Measurements from ENCODE around the gene CFAP46.
"Not testable (repeated sequence)": the region's sequence is repeated elsewhere in the genome, so short reads cannot be mapped to it uniquely, and the experiment has no call there.

Gene CFAP46

GRCh38 chr10:132979491-132980425, 37.4 kb upstream of the CFAP46 start:
- no peak for DNase-seq

DNA sequence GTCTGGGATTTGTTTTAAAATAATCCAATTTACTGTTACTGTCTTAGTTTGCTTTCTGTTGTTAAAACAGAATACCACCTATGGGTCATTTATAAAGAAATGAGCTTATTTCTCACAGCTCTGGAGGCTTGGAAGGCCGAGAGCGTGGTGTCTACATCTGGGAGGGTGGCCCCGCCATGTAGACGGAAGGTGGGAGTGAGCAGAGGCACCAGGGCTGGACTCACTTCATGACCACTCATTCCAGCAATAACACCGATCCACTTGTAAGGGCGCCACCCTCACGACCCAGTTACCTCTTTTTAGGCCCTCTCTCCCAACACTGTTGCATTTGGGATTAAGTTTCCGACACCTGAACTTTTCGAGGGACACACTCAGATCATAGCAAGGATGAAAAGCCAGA, 36.2 kb upstream of the CFAP46 start:
- DNase-seq: no peak

GRCh38 chr10:132977807-132978206, 35.4 kb upstream of the CFAP46 start:
- no peak for DNase-seq

DNA sequence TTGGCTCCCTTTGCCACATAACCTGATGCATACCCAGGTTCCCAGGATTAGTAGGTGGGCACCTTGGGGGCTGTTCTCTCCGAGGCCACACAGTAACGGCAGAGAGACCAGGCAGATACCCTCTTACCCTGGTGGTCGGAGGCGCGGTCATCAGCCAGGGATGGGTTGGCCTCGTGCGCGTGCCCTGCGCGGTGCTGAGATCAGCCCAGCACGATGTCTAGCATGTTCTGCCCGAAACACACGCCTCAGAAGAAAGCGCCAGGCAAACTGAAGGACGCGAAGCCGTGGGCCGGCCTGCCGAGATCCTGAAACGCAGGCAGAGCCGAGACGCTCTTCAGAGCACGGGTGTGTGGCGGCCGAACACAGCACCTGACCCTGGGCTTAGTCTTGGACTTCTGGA, 34.7 kb upstream of the CFAP46 start:
- DNase-seq: no peak

GRCh38 chr10:132975831-132976682, 33.7 kb upstream of the CFAP46 start:
- no peak for DNase-seq

DNA sequence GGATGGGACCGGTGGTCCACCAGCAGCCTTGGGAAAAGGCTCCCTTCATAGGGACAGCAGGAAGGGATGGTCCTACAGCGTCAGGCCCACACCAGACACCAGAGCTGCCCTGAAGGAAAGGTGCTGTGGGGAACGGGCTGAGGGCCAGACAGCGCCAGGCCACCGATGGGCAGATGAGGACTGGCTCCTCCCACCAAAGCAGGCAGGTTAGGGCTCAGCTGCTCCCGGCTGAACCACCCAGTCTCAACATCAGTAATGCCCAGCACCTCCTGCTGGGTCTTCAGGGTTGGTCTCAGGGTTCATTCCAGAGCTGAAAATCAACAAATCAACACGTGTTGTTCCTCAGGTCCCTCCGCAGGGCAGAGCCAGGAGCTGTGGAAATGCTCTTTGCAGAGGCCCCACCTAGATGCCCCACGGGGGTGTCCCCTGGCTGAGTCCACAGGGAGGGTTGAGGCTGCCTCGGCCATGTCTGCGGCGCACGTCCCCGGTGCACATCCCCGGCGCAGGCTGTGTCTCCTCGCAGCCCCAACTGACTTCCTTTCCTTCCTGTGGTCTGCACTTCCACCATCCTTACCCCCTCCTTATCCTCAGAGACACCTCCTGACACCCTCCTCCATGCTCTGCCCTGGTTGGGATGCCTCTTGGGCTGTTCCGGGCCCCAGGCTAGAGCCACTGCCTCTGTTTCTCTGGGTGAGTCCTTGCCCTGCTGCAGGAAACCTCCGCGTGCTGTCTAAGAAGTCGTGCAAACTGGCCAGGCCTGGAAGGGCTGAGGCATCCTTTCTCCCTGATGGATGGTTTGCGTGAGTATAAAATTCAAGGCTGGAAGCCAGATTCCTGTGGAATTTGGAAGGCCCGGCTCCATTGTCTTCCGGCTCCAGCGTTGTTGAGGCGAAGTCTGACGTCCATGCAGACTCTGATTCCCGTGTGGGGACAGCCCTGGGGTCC, 32.8 kb upstream of the CFAP46 start:
- no peak for DNase-seq

GRCh38 chr10:132974249-132974796, 32.0 kb upstream of the CFAP46 start:
- no peak for DNase-seq

- DNase-seq: no peak
Measured at GRCh38 chr10:132973903-132974241, 31.5 kb upstream of the CFAP46 start.

DNA sequence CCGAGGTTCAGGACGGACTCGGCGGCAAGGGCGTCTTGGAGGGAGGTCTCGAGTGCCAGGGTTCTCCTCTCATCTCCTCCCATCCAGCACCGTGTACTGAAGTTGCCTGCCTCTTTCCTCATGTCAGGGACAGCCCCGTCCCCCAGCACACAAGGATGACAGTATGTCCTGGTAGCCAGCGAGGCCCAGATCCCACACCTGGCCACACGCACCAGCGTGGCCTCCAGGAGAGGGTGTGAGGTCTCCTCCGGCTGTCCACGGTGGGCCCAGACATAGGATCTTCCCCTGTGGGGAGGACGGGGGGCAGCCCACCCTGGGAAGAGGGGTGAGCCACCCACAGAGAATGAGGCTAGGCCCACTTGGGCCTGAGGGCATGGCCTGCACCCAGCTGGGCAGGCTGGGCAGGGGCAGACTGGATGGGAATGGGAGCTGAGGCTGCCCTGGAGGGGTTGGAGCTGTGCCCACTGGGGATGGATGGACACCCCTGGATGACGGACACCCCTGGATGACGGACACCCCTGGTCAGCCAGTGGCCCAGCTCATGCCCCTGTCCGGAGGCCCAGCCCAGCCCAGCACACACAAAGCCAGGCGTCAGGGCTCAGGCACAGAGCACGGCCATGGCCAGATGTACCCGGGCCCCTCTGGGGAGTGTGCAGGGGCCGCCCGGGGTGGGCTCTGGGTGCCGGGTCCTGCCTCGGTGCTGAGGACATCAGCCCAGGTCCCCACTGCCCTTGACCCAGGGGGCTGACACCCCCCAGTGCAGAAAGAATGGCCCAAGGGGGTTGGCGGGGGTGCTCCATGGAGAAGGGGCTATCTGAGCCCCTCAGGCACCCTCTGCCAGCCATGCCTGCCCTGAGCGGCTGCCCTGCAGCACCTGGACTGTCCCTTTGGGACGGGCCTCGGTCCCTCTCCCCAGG, 30.9 kb upstream of the CFAP46 start:
- no peak for DNase-seq

DNA sequence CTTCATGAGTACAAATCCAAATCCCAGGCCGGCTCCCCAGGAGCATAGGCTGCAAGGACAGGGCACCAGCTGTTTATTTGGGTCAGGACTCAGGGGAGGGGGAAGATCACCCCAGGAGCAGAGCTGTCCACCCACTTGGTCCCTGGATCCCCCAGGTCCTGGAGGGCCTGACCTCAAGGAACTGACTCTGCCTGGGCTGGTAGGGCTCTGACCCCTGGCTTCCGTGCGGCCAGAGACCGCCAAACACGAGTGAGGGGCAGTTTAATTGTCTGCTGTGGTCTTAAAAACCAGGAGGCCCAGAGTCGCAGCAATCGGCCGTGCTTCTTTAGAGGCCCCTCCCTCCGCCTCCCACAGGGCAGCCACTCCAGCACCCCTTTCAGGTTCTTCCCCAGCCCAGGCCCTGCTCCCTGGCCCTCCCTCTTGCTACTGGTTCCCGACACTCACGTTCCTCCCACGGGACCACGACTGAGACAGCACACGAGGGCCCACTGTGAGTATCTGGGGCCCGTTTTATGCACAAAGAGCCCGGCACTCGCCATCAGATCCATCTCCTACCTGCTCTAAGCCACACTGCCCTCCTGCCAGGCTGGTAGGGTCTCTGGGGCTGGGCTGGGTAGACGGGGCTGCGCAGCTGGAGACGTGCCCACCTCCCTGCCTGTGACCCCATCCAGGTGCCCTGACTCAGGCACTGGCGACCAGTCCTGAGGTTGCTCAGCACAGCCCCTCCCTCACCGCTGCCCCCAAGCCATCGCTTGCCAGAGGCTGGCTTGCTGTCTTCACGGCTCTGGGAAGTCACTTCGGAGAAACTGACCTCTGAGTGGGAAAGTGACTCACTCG, 30.0 kb upstream of the CFAP46 start:
- no peak for DNase-seq

DNA sequence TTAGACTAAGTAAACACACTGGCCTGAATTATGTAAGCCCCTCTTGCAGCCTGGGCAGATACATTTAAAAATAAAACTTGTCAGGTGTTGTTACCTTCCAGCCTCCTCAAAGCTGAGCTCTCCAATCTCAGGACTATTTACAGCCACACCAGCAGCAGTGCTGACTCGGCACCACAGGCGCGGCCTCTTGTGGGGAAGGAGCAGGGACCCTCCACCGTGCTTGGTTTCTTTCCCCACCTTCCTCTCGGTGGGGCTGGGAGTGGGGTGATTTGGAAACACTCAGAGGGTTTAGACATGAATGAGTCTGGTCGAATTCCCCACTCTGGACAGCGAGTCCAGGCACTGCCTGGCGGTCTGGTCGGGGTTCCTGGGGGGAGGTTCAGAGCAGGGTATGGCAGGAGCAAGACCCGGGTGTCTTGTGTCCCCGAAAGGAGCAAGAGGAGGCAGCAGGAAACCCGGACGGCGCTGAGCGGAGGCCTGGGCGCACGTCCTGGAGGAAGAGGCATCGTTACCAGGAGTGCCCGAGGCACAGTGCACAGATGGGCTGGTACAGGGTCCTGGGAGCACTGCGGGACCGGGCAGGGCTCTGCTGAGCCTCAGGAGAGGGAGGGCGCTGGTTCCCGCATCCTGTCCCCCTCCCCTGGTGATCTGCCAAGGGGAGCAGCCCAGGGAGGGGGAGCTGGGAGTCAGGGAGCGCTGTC, 29.2 kb upstream of the CFAP46 start:
- no peak for DNase-seq

DNA sequence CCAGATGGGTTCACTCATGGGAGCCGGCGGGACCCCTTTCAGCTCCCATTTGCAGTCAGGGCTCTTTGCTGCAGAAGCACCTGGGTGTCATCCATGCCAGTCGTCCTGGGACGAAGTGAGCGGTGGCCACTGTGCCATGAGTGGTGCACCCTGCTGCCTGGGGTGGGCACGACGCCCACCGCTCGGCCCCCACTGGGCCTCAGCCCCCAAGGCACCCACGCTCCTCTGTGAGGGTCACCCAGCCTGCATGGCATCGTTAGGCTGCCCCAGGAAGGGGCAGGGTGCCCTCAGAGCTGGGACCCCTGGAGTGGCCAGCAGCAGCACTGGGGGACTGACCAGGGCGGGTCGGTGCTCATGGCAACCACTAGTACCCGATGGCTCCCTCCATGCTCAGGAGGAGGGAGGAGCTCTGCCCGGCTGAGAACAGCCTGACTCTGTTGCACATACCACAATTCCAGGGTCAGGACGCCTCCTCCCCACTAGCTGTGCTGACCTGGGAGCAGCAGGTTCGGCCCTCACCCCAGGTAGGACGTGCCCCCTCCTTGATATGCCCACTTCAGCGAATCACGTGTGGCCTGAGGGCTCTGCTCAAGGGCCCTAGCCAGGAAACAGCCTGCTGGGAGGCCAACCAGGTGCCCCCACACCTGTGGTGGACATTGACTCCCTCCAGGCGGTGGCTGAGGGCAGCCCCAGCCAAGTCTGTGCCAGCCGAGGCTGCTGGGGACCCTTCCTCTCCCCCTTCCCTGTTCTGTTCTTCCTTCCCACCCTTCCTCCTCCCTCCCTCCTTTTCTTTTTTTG, 28.5 kb upstream of the CFAP46 start:
- DNase-seq: no peak

DNA sequence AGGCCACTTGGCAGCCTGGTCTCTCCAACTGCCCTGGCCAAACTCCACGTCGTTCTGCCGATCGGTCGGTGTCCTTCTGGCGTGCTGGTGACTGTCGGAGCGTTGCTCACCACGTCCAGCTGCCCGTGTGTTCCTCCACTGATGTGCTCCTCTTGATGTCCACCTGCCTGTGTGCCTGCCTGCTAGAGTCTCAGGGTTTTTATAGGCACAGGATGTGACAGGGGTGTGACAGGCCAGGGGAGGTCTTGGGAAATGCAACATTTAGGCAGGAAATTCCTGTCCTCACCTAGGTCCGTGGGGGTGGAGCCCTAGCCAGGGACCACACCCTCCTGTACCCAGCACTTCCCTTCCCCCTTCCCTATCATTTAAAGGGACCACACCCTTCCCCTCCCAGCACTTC, 25.2 kb upstream of the CFAP46 start:
- DNase-seq: no peak

GRCh38 chr10:132965411-132966057, 23.2 kb upstream of the CFAP46 start:
- no peak for DNase-seq

- DNase-seq: not testable (repeated sequence)
Measured at GRCh38 chr10:132964707-132965410, 22.5 kb upstream of the CFAP46 start.

- no peak for DNase-seq
Measured at GRCh38 chr10:132964231-132964630, 21.9 kb upstream of the CFAP46 start.

- no peak for DNase-seq
Measured at GRCh38 chr10:132963430-132963960, 21.1 kb upstream of the CFAP46 start.
